ENCODE results near the gene CDH23.

The CDH23 gene

GRCh38 chr10:71697938-71698709, 301.4 kb downstream of the CDH23 start:
- no peak for TF ChIP-seq GATA2 (IDR thresholded peaks at IDR 0.05; ENCODE audit: low read depth, low read length)
- TF ChIP-seq GATA3 (IDR thresholded peaks at IDR 0.05; ENCODE audit: low read depth, low read length) = no peak

- TF ChIP-seq GATA3 (IDR thresholded peaks at IDR 0.05; ENCODE audit: low read depth, low read length) (no peak), GATA2 (IDR thresholded peaks at IDR 0.05; ENCODE audit: low read depth, low read length) (no peak)
Observed at GRCh38 chr10:71698737-71699136, 302.0 kb downstream of the CDH23 start.

GRCh38 chr10:71700731-71701368, 304.1 kb downstream of the CDH23 start:
- TF ChIP-seq GATA2 (IDR thresholded peaks at IDR 0.05; ENCODE audit: low read depth, low read length) (no peak), GATA3 (IDR thresholded peaks at IDR 0.05; ENCODE audit: low read depth, low read length) (no peak)

GRCh38 chr10:71701496-71702132, 304.9 kb downstream of the CDH23 start:
- TF ChIP-seq GATA2 (IDR thresholded peaks at IDR 0.05; ENCODE audit: low read depth, low read length) (no peak), GATA3 (IDR thresholded peaks at IDR 0.05; ENCODE audit: low read depth, low read length) (no peak)

- no peak for TF ChIP-seq GATA2 (IDR thresholded peaks at IDR 0.05; ENCODE audit: low read depth, low read length)
- TF ChIP-seq GATA3 (IDR thresholded peaks at IDR 0.05; ENCODE audit: low read depth, low read length) = no peak
Observed at GRCh38 chr10:71703577-71703976, 306.9 kb downstream of the CDH23 start.

- no peak for TF ChIP-seq GATA2 (IDR thresholded peaks at IDR 0.05; ENCODE audit: low read depth, low read length)
- no peak for TF ChIP-seq GATA3 (IDR thresholded peaks at IDR 0.05; ENCODE audit: low read depth, low read length)
Observed at GRCh38 chr10:71704816-71705215, 308.1 kb downstream of the CDH23 start.

- TF ChIP-seq GATA2 (IDR thresholded peaks at IDR 0.05; ENCODE audit: low read depth, low read length) (no peak), GATA3 (IDR thresholded peaks at IDR 0.05; ENCODE audit: low read depth, low read length) (no peak)
Observed at GRCh38 chr10:71705582-71705981, 308.9 kb downstream of the CDH23 start.

- TF ChIP-seq GATA2 (IDR thresholded peaks at IDR 0.05; ENCODE audit: low read depth, low read length) (no peak), GATA3 (IDR thresholded peaks at IDR 0.05; ENCODE audit: low read depth, low read length) (no peak)
Observed at GRCh38 chr10:71706216-71707121, 309.7 kb downstream of the CDH23 start.

GRCh38 chr10:71707240-71707789, 310.6 kb downstream of the CDH23 start:
- no peak for TF ChIP-seq GATA2 (IDR thresholded peaks at IDR 0.05; ENCODE audit: low read depth, low read length)
- TF ChIP-seq GATA3 (IDR thresholded peaks at IDR 0.05; ENCODE audit: low read depth, low read length) = no peak

- TF ChIP-seq GATA2 (IDR thresholded peaks at IDR 0.05; ENCODE audit: low read depth, low read length) (no peak), GATA3 (IDR thresholded peaks at IDR 0.05; ENCODE audit: low read depth, low read length) (no peak)
Observed at GRCh38 chr10:71708301-71708703, 311.6 kb downstream of the CDH23 start.

- TF ChIP-seq GATA2 (IDR thresholded peaks at IDR 0.05; ENCODE audit: low read depth, low read length) = no peak
- TF ChIP-seq GATA3 (IDR thresholded peaks at IDR 0.05; ENCODE audit: low read depth, low read length) = no peak
Observed at GRCh38 chr10:71708897-71709882, 312.5 kb downstream of the CDH23 start.

- TF ChIP-seq GATA2 (IDR thresholded peaks at IDR 0.05; ENCODE audit: low read depth, low read length) = no peak
- TF ChIP-seq GATA3 (IDR thresholded peaks at IDR 0.05; ENCODE audit: low read depth, low read length) = no peak
Observed at GRCh38 chr10:71710519-71710918, 313.8 kb downstream of the CDH23 start.

Measured in SH-SY5Y (cell line).